Heart left ventricle (tissue), 13 donors: ENCODE measurements around the gene AMN.

Experiments used
- CTCF ChIP-seq, 12 donors: fragments of 200-600 bp; sonication (generic) in 4 of 12; IDR thresholded peaks; one replicate each; pipeline versions ENCODE4 v1.5.0 to v1.8.0; 2018 to 2022; ENCODE audit warnings: antibody characterized with exemption in 12 of 12, mild to moderate bottlenecking in 5 of 12
- POLR2A ChIP-seq, 2 donors: fragments of 450-650 bp; IDR thresholded peaks; one replicate each; pipeline ENCODE4 v1.6.1; 2017; ENCODE audit warnings: antibody characterized with exemption in 2 of 2, mild to moderate bottlenecking in 2 of 2, moderate library complexity in 2 of 2
- donor health status: ischemic (EF 13 %, LVEDD 7.1; RV severe dilation, severe dysfunction).
- donor health status: DM: no; HTN: yes; CAD: no.
- donor health status: DM: no; HTN: no; CAD: no.
- donor health status: ischemic (EF 25% LVEDD 6.9; RV normal size, moderate dysfunction).
- donor health status: ischemic (EF 25% LVEDD 5.7; RV mildly dilated, moderate dysfunction).
- donor health status: ischemic (EF 35%, LVEDD 5.7; RV mildly dilated, moderate dysfunction).
- donor health status: nonischemic (EF 11% LVEDD 7.7; RV severe dilation, severe dysfunction).
- donor health status: DM: yes; HTN: yes; CAD: no.
- donor health status: PGD.
- donor health status: ischemic (EF 29% LVEDD 5.4; RV normal size, mild dysfunction).
- donor health status: nonischemic (EF 23%, LVEDD 6.1; RV moderate dilation, normal function).

DNA sequence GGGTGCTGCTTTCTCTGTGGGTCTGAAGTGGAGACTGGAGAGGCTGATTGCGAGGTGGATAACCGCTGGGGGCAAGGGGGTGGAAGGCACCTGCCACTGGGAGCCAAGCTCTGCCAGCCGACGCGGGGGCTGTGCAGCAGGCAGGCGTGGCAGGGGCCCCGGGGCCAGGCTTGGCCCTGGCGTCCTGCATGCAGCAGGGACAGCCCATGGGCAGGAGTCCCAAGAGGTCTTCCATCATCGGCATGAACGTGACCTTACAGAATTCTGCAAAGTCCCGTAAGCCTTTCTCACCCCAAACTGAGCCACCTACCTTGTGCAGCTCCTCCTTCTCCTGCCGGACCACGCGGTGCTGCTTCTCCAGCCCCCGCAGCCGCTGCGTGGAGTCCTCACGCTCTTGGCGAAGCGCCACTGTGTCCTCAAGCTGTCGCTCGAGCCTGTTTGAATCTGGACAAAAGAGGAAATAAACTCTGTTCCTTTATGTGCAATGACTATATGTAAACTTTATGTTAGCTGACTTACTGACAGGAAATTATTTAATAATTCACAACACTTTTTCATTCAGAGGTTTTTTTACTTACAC lies 51.3 kb downstream of the AMN start:
- no peak for TF ChIP-seq CTCF (IDR thresholded peaks at IDR 0.05)
- TF ChIP-seq POLR2A (IDR thresholded peaks at IDR 0.05) = no peak
